Measurements from ENCODE around the gene GPD2. TPM values are rescaled to one million over a fixed set of nuclear protein-coding genes. Genes with fewer than 3 reads are reported as not detected.

GPD2 gene
- polyA plus RNA-seq, 1 donor (not counting 4 experiments of a cell fraction or from before 2014, with no cell fraction given): 27.6 TPM

DNA sequence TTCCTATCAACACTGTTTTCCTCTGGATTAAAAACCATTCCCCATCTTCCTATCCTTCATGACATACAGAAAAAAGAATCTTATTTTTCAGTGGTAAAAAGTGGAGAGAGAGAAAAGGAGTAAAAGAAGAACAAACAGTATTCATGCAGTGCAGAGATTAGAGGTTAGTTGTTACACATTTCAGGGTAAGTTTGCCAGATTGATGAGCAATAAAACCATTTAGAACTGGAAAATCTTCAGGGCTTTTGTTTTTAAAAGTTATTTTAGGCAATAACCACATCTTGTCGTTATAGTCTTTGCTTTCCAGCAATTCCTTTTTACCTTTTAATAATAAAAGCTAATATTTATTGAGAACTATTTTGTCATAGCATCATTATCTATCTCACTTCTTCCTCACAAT is 104.5 kb downstream of the GPD2 start:
- Histone ChIP-seq H3K27me3 (ENCODE audit: control insufficient read depth, extremely low read depth, insufficient read depth, low read length) (no peaks in the 10 kb centered on the region), H3K36me3 (ENCODE audit: control insufficient read depth in 2 of 2, extremely low read depth in 1 of 2, insufficient read depth in 2 of 2, low read length in 2 of 2) (no peaks in the 10 kb centered on the region), H3K9ac (ENCODE audit: control insufficient read depth, extremely low read depth, insufficient read depth, low read length) (no peak overlapping the region), H3K9me1 (ENCODE audit: control insufficient read depth, extremely low read depth, insufficient read depth, low read length) (no peaks in the 10 kb centered on the region), H3K4me1 (ENCODE audit: control insufficient read depth, extremely low read depth, insufficient read depth, low read length) (peaks cover 19% of the 10 kb centered on the region), H3K4me2 (ENCODE audit: control insufficient read depth, extremely low read depth, insufficient read depth, low read depth, low read length) (no peak overlapping the region), H3K4me3 (ENCODE audit: control insufficient read depth in 2 of 3, extremely low read depth in 1 of 3, insufficient read depth in 2 of 3, low read depth in 1 of 3, low read length in 3 of 3) (no peak overlapping the region), H3K9me3 (ENCODE audit: control insufficient read depth, low read depth, low read length) (no peaks in the 10 kb centered on the region), H3K79me2 (ENCODE audit: control insufficient read depth, insufficient read depth, low read length) (no peaks in the 10 kb centered on the region), H4K20me1 (ENCODE audit: control insufficient read depth, extremely low read depth, insufficient read depth, low read length) (no peaks in the 10 kb centered on the region), H3K27ac (ENCODE audit: control insufficient read depth, insufficient read depth, low read length) (no peak overlapping the region), H2AFZ (ENCODE audit: control insufficient read depth, low read length) (no peak overlapping the region)
- no peak for TF ChIP-seq EZH2 (IDR thresholded peaks at IDR 0.05; ENCODE audit: low read length)
- TF ChIP-seq, protein P1, sequence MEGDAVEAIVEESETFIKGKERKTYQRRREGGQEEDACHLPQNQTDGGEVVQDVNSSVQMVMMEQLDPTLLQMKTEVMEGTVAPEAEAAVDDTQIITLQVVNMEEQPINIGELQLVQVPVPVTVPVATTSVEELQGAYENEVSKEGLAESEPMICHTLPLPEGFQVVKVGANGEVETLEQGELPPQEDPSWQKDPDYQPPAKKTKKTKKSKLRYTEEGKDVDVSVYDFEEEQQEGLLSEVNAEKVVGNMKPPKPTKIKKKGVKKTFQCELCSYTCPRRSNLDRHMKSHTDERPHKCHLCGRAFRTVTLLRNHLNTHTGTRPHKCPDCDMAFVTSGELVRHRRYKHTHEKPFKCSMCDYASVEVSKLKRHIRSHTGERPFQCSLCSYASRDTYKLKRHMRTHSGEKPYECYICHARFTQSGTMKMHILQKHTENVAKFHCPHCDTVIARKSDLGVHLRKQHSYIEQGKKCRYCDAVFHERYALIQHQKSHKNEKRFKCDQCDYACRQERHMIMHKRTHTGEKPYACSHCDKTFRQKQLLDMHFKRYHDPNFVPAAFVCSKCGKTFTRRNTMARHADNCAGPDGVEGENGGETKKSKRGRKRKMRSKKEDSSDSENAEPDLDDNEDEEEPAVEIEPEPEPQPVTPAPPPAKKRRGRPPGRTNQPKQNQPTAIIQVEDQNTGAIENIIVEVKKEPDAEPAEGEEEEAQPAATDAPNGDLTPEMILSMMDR (optimal IDR thresholded peaks at IDR 0.05 in 1 of 3, IDR thresholded peaks at IDR 0.05 in 1 of 3, conservative IDR thresholded peaks at IDR 0.05 in 1 of 3; ENCODE audit: extremely low read depth in 1 of 3, insufficient read depth in 2 of 3, low read length in 3 of 3): no peak
- DNase-seq (ENCODE audit: low read depth, low spot score) (no peak), FAIRE-seq (no peak)
- dilution Hi-C loops (cut with MboI; ENCODE audit: extremely low pct_ligation_motif_present, low sequenced_read_pairs): no loop called here

DNA sequence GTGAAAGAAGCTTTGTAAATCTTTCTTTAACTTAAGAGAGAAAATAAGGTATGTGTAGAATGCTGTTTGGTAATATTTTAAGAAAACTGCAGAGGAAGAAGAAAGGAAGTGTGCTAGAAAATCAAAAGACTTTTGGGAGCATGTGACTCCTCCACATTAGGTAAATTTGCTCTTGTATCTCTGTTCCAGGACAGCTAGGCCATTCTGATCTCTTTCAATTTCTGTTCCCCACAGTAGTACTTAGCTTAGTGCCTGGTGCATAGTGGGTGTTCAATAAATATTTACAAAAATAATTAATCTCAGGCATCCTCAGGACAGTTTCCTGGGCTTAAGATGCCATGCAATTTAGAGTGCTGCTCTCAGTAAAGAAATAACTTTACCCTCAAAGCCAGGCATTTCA is 105.0 kb downstream of the GPD2 start:
- Histone ChIP-seq H3K27ac (ENCODE audit: control insufficient read depth, insufficient read depth, low read length) (no peak overlapping the region), H3K9me3 (ENCODE audit: control insufficient read depth, low read depth, low read length) (no peaks in the 10 kb centered on the region), H3K9ac (ENCODE audit: control insufficient read depth, extremely low read depth, insufficient read depth, low read length) (no peak overlapping the region), H4K20me1 (ENCODE audit: control insufficient read depth, extremely low read depth, insufficient read depth, low read length) (no peaks in the 10 kb centered on the region), H3K36me3 (ENCODE audit: control insufficient read depth in 2 of 2, extremely low read depth in 1 of 2, insufficient read depth in 2 of 2, low read length in 2 of 2) (no peaks in the 10 kb centered on the region), H3K4me1 (ENCODE audit: control insufficient read depth, extremely low read depth, insufficient read depth, low read length) (peaks cover 14% of the 10 kb centered on the region), H3K4me2 (ENCODE audit: control insufficient read depth, extremely low read depth, insufficient read depth, low read depth, low read length) (no peak overlapping the region), H3K79me2 (ENCODE audit: control insufficient read depth, insufficient read depth, low read length) (no peaks in the 10 kb centered on the region), H3K9me1 (ENCODE audit: control insufficient read depth, extremely low read depth, insufficient read depth, low read length) (no peaks in the 10 kb centered on the region), H2AFZ (ENCODE audit: control insufficient read depth, low read length) (no peak overlapping the region), H3K27me3 (ENCODE audit: control insufficient read depth, extremely low read depth, insufficient read depth, low read length) (no peaks in the 10 kb centered on the region), H3K4me3 (ENCODE audit: control insufficient read depth in 2 of 3, extremely low read depth in 1 of 3, insufficient read depth in 2 of 3, low read depth in 1 of 3, low read length in 3 of 3) (no peak overlapping the region)
- dilution Hi-C loops (cut with MboI; ENCODE audit: extremely low pct_ligation_motif_present, low sequenced_read_pairs): no loop called here
- TF ChIP-seq, protein P1 (optimal IDR thresholded peaks at IDR 0.05 in 1 of 3, IDR thresholded peaks at IDR 0.05 in 1 of 3, conservative IDR thresholded peaks at IDR 0.05 in 1 of 3; ENCODE audit: extremely low read depth in 1 of 3, insufficient read depth in 2 of 3, low read length in 3 of 3): no peak
- no peak for TF ChIP-seq EZH2 (IDR thresholded peaks at IDR 0.05; ENCODE audit: low read length)
- no peak for DNase-seq (ENCODE audit: low read depth, low spot score)
- FAIRE-seq: no peak

All from keratinocyte (primary cell).